Activated T-cell treated with anti-CD3 and anti-CD28 coated beads, Interleukin-2, amount 50 U/mL, for 72 hours (primary cell): Measurements from ENCODE around the gene RTRAF. TPM values are rescaled to one million over a fixed set of nuclear protein-coding genes. Genes with fewer than 3 reads are reported as not detected.
A peak's percentile ranks its signal among the peaks of the same experiment; 100 is the strongest.

Experiments used
- ATAC-seq, 2 donors: fragments of 150-1000 bp; cut with Tn5 transposase; replicated peaks in 1 of 2; 2 replicates each; pipeline ENCODE4 v1.10.0; 2021; ENCODE audit warnings: moderate library complexity in 2 of 2, mild to moderate bottlenecking in 1 of 2
- DNase-seq, 2 donors: peaks; one replicate each; pipeline ENCODE4 v3.0.0; 2021 to 2022; ENCODE audit warnings: mixed read lengths in 1 of 2
- H3K27ac Mint-ChIP-seq: one replicate; pipeline ENCODE4 v1.8.0; 2022; ENCODE audit warnings: mild to moderate bottlenecking, moderate library complexity, mixed read lengths
- H3K27me3 Mint-ChIP-seq: one replicate; pipeline ENCODE4 v1.8.0; 2022; ENCODE audit warnings: low read depth, mixed read lengths
- H3K36me3 Mint-ChIP-seq, 2 donors: one replicate each; pipeline ENCODE4 v1.8.0; 2022; ENCODE audit warnings: mixed read lengths in 2 of 2, mild to moderate bottlenecking in 1 of 2; ENCODE audit not compliant: insufficient read depth in 2 of 2
- H3K4me1 Mint-ChIP-seq: one replicate; pipeline ENCODE4 v1.8.0; 2022; ENCODE audit warnings: low read depth, mixed read lengths
- H3K4me3 Mint-ChIP-seq, 2 donors: one replicate each; pipeline ENCODE4 v1.8.0; 2022; ENCODE audit warnings: mild to moderate bottlenecking in 2 of 2, mixed read lengths in 2 of 2, moderate library complexity in 2 of 2
- H3K9me3 Mint-ChIP-seq, 2 donors: one replicate each; pipeline ENCODE4 v1.8.0; 2022; ENCODE audit warnings: mixed read lengths in 2 of 2
- total RNA-seq, 2 donors: library from RNA; stranded (reverse); gene quantifications; one replicate each; pipeline ENCODE4 v1.2.3, GENCODE V29; 2022

RTRAF gene
- total RNA-seq, 2 donors from 2014 or later, result 191 to 207 TPM

DNA sequence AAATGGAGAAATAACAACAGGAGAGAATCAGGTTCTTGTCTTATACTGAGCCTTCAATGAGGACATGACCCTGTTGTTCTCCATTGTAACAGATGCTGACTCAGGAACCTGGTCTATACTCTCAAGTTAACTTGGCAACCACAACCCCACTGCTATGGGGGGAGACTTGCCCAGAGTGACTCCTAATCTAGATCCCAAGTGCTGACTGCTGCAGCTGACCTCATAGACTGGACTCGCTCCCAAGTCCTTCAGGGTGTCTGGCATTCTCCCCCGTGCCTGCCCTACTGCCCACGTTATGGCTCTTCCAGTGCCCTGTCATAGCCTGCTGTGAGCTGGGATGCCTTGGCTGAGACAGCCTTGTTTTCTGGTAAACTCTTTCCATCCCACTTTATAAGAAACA, 42.4 kb downstream of the RTRAF start:
- Mint-ChIP-seq H3K4me1 (peaks cover 4% of the 10 kb centered on the region), H3K27me3 (peaks cover 16% of the 10 kb centered on the region), H3K36me3 (peaks cover 0 to 1% of the 10 kb centered on the region in 2 donors), H3K9me3 (peaks cover 0 to 5% of the 10 kb centered on the region in 2 donors), H3K27ac (no peak overlapping the region), H3K4me3 (no peak overlapping the region)
- ATAC-seq (no peak), DNase-seq (no peak)

GRCh38 chr14:52032204-52032801, 43.0 kb downstream of the RTRAF start:
- Mint-ChIP-seq H3K9me3 (peaks cover 0 to 6% of the 10 kb centered on the region in 2 donors), H3K4me3 (no peak overlapping the region), H3K27ac (no peak overlapping the region), H3K4me1 (peaks cover 5% of the 10 kb centered on the region), H3K36me3 (peaks cover 0 to 1% of the 10 kb centered on the region in 2 donors), H3K27me3 (peaks cover 16% of the 10 kb centered on the region)
- ATAC-seq (no peak), DNase-seq (no peak)

DNA sequence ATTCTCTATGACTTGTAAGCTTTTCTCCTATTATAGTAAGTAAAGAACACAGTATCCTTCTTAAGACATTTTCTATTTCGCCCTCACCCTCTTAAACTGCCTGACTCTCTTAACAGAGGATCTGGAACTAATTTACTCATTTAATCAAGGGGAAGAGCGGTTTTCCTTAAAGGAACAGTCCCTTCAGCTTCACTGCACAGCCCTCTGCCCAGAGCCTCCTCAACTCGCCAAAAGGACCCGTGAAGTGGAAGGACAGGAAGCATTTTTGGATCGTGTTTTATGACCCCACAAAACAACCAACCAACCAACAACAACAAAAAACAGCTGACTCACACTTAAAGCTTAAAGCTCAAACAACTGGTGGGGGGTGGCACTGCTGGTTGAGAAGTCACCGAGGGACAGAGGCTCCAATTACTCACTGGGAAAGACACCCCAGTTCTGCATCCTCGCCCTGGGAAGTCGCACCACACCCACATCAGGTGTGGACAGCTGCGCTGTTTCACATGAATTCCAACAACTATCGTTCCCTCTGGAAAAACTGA, 43.8 kb downstream of the RTRAF start:
- DNase-seq, result no peak
- Mint-ChIP-seq H3K27me3 (peaks cover 19% of the 10 kb centered on the region), H3K36me3 (peaks cover 0 to 1% of the 10 kb centered on the region in 2 donors), H3K4me1 (peaks cover 5% of the 10 kb centered on the region), H3K27ac (no peak overlapping the region), H3K9me3 (peaks cover 0 to 6% of the 10 kb centered on the region in 2 donors), H3K4me3 (no peak overlapping the region)
- no peak for ATAC-seq

DNA sequence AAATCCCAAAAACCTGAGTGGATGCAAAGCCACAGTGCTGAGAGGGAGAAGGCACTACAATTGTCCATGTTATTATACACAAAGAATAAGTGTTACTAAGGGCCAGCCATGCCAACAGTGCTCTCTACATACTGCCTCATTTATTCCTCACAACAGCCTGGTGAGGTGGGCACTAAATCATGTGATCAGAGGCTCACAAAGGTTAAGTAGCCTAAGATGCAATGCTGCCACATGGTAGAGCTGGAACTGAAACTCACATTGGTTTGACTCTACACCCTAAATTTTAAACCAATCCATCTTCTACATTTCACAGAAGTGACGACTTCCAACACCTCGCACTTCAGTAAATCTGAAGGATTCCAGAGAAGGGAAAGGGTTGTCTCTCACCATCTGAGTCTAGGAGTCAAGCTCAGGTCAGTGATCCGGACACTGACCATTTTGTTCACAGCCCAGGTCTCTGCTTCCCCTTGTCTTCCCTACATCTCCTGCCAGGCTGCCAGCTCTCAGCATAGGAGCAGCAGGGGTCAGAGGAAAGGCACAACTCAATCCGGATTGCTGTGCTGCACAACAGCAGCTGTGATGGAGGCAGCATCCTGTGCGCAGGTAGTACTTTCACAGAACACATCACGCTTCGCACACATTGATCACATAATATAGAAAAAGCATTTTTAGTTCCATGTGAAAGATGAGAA, 49.9 kb downstream of the RTRAF start:
- Mint-ChIP-seq H3K9me3 (peaks cover 0 to 6% of the 10 kb centered on the region in 2 donors), H3K4me1 (peaks cover 9% of the 10 kb centered on the region)
- ATAC-seq, result no peak

DNA sequence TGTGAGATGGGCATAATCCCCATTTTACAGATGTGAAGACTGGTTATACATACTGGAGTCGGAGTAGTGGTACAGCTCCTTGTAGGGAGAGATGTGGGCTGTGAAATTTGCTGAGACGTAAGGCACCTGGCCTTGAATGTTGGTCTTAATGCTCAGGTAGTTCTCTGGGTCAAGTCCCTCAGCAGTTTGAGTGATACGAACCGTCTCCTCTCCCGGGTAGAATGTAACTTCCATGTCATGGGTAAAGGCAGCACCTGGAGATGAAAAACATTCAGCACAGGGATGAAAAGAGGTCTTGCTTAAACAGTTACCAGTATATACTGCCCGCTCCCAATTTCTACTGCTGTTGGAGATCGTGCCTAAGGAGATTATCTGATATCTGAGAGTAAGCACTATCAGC, 51.3 kb downstream of the RTRAF start:
- H3K4me1 Mint-ChIP-seq, result peaks cover 18% of the 10 kb centered on the region
- H3K36me3 Mint-ChIP-seq, result peaks cover 0 to 1% of the 10 kb centered on the region in 2 donors
- no peak overlapping the region for H3K27ac Mint-ChIP-seq
- H3K9me3 Mint-ChIP-seq, result peaks cover 0 to 6% of the 10 kb centered on the region in 2 donors
- no peak overlapping the region for H3K4me3 Mint-ChIP-seq
- H3K27me3 Mint-ChIP-seq, result peaks cover 10% of the 10 kb centered on the region
- DNase-seq, result no peak
- no peak for ATAC-seq

More for the DNA sequence above, 49.9 kb downstream of the RTRAF start:
- no peak for DNase-seq
- H3K36me3 Mint-ChIP-seq, result peaks cover 0 to 1% of the 10 kb centered on the region in 2 donors
- no peak overlapping the region for H3K4me3 Mint-ChIP-seq
- peaks cover 15% of the 10 kb centered on the region for H3K27me3 Mint-ChIP-seq
- no peak overlapping the region for H3K27ac Mint-ChIP-seq

DNA sequence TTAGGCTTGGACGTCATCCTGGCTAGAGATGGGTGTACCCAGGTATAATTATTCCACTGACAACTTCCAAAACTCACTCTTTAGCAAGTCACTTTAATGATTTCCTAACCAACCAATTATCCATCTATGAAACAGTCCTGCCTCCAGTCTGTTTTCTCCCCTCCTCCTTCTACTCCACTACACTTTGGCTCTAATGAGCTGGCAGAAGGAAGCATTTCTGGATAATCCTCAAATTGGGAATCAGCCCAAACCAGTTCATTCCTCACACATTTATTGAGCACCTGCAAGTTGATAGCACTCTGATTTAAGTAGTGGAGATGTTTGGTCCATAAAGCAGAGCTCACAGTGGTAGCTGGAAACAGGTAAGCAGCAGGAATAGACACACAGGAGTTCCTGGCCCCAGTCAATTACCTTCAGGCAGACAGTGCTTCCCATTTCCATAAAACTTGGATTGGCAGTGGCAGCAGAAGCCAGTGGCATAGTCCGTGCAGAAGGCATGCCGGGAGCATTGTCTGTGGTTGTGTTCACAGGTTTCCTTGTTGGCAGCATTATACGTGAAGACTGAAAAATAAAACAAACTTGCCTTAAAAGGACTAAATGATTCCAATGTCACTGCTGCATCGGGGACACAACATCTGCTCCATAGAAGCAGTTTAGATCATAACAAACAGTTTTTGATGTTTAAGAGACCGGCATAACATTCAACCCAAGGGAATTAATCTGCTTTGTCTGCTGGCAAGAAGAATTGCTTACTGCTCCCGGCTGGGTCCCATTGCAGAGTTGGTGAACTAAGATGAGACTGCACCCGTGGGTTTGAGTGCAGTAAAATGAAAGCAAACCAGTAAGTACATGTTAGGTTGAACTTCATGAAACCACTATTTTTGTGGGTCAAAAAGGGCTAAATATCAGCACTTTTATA, 53.3 kb downstream of the RTRAF start:
- Mint-ChIP-seq H3K4me1 (peaks cover 29% of the 10 kb centered on the region), H3K4me3 (no peak overlapping the region), H3K27me3 (peaks cover 10% of the 10 kb centered on the region), H3K9me3 (no peaks in the 10 kb centered on the region), H3K27ac (no peak overlapping the region), H3K36me3 (no peaks in the 10 kb centered on the region)
- DNase-seq (no peak), ATAC-seq (no peak)

- H3K27ac Mint-ChIP-seq, result no peak overlapping the region
- ATAC-seq (no peak), DNase-seq (peak; percentile 35 to 37)
- H3K36me3 Mint-ChIP-seq, result no peaks in the 10 kb centered on the region
- H3K4me1 Mint-ChIP-seq, result peaks cover 29% of the 10 kb centered on the region
- H3K27me3 Mint-ChIP-seq, result peaks cover under 1% of the 10 kb centered on the region
- no peak overlapping the region for H3K4me3 Mint-ChIP-seq
- H3K9me3 Mint-ChIP-seq, result no peaks in the 10 kb centered on the region
Observed at GRCh38 chr14:52043690-52044089, 54.3 kb downstream of the RTRAF start.

DNA sequence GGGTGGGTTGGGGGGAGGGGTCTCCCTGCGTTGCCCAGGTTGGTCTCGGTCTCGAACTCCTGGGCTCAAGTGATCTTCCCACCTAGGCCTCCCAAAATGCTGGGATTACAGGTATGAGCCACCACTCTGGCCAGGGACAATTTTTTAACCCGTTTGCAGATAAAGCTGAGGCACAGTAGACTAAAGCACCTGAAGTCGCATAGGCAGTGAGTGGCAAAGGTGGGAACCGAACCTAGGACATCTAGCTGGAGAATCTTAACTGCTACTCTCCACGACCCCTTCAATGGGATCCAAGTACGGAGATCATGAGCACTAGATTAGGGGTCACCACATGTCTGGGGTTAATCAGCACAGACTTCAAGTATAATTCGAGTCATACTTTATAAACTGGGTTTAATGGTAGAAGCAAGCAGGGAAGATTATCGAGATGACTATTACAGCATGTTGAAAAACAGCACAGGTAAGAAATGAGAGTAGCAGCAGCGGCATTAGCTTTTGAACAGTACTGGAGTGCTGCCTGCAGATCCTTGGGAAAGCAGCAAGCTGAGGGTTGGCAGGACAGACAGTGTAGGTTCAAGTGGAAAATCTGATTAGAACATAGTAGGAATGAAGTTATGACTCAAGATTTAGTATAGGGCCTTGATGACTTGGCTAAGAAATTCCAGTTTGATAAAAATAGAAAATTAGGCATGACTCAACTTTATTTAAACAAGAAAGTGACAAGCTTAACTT, 55.6 kb downstream of the RTRAF start:
- Mint-ChIP-seq H3K9me3 (no peaks in the 10 kb centered on the region), H3K4me1 (peaks cover 29% of the 10 kb centered on the region), H3K27me3 (no peaks in the 10 kb centered on the region), H3K27ac (peak overlapping the region; percentile 69), H3K36me3 (no peaks in the 10 kb centered on the region), H3K4me3 (peak overlapping the region in 1 of 2 donors; percentile 44)
- DNase-seq, result no peak
- peak in 1 of 2 donors; percentile 35 for ATAC-seq

DNA sequence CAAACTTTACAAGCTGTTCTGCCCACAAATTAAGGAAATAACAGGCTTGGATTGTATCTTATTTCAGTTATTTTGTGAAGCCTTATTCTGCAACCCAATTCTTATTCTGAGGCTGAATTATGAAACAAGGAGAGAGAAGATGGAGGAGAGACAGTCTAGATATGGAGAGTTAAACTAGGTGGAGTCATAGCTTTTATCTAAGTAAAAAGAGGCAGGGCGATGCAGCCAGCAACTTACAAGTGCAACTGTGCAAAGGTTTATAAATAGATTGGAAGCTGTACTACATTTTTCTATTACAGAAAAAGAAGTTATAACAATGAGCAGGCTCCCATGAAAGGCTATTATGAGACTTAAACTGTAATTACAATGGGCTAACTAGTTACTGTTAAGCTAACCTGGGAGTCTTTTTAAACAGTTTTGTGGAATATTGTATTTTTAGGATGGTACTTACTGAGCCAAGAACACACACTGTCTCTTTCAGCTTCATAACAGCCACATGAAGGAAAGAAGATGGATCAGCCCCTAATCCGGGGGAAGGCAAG, 57.1 kb downstream of the RTRAF start:
- DNase-seq, result no peak
- Mint-ChIP-seq H3K4me1 (peaks cover 29% of the 10 kb centered on the region), H3K27ac (no peak overlapping the region), H3K9me3 (no peaks in the 10 kb centered on the region), H3K27me3 (no peaks in the 10 kb centered on the region), H3K36me3 (no peaks in the 10 kb centered on the region), H3K4me3 (no peak overlapping the region)
- ATAC-seq, result no peak

DNA sequence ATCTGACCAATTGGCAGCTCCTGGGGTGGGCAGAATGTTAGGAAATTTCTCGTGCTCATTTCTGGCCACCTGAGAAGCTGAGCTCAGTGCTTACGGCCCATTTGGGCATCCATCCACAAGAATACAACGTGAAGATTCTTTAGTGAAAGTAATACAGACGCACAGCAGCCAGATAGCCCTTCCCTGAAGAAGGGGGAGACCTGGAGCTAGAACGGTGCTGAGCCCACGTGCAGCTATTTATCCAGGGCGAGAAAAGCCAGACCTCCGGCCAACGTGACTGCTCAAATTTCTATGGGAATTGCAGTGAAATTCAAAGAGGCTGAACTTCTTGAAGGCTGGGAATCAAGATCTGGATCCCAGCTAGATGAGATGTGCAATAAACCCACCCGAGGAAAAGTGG, 58.8 kb downstream of the RTRAF start:
- Mint-ChIP-seq H3K27me3 (no peaks in the 10 kb centered on the region), H3K9me3 (no peaks in the 10 kb centered on the region), H3K36me3 (no peaks in the 10 kb centered on the region), H3K4me1 (peaks cover 29% of the 10 kb centered on the region), H3K4me3 (no peak overlapping the region), H3K27ac (no peak overlapping the region)
- no peak for ATAC-seq
- no peak for DNase-seq

DNA sequence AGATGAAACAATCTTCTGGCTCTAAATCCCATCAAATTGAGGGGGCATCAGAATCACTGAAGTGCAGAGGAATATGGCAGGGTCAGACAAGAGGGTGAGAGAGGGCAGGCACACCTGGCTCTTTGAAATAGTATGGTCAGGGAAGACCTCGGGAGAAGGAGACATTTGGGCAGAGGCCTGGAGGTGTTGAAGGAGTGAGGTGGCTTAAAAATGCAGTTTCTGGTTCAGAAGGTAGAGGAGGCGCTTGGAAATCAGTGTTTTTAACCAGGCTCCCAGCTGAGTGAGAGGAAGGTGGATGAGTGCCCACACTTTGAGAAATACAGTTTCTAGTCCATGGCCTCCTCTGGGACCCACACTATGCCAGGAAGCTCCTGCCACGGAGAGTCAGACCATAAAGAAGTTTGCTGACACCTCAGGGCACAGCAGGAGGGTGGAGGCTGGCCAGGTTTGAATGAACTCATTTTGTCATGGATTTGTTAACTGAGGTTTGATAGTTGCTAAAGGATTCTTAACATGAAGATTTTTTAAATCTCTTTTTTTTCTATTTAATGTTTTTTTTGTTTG, 59.4 kb downstream of the RTRAF start:
- ATAC-seq (no peak), DNase-seq (no peak)
- Mint-ChIP-seq H3K27ac (no peak overlapping the region), H3K36me3 (no peaks in the 10 kb centered on the region), H3K4me1 (peaks cover 28% of the 10 kb centered on the region), H3K4me3 (no peak overlapping the region), H3K9me3 (no peaks in the 10 kb centered on the region), H3K27me3 (no peaks in the 10 kb centered on the region)

- no peaks in the 10 kb centered on the region for H3K9me3 Mint-ChIP-seq
- H3K4me3 Mint-ChIP-seq, result no peak overlapping the region
- no peak overlapping the region for H3K27ac Mint-ChIP-seq
- H3K36me3 Mint-ChIP-seq, result no peaks in the 10 kb centered on the region
- peaks cover 25% of the 10 kb centered on the region for H3K4me1 Mint-ChIP-seq
- DNase-seq (no peak), ATAC-seq (no peak)
- no peaks in the 10 kb centered on the region for H3K27me3 Mint-ChIP-seq
Observed at GRCh38 chr14:52049271-52049670, 59.9 kb downstream of the RTRAF start.
